ENCODE results near the gene UPF1. TPM values are rescaled to one million over a fixed set of nuclear protein-coding genes. Genes with fewer than 3 reads are reported as not detected.

The UPF1 gene
- total RNA-seq, 3 donors from 2014 or later (not counting 1 experiment from before 2014, with no cell fraction given) = 123 to 140 (median 138) TPM

- no peaks in the 10 kb centered on the region for H3K36me3 Mint-ChIP-seq
- TF ChIP-seq, protein P1, sequence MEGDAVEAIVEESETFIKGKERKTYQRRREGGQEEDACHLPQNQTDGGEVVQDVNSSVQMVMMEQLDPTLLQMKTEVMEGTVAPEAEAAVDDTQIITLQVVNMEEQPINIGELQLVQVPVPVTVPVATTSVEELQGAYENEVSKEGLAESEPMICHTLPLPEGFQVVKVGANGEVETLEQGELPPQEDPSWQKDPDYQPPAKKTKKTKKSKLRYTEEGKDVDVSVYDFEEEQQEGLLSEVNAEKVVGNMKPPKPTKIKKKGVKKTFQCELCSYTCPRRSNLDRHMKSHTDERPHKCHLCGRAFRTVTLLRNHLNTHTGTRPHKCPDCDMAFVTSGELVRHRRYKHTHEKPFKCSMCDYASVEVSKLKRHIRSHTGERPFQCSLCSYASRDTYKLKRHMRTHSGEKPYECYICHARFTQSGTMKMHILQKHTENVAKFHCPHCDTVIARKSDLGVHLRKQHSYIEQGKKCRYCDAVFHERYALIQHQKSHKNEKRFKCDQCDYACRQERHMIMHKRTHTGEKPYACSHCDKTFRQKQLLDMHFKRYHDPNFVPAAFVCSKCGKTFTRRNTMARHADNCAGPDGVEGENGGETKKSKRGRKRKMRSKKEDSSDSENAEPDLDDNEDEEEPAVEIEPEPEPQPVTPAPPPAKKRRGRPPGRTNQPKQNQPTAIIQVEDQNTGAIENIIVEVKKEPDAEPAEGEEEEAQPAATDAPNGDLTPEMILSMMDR (IDR thresholded peaks at IDR 0.05) = no peak
- WGBS (ENCODE audit: insufficient coverage) = 96% methylated on average over 17 of the region's 17 CpGs
- DNase-seq (no peak), ATAC-seq (peak in 1 of 3 donors; percentile 3)
- Histone ChIP-seq H3K36me3 (ENCODE audit: control insufficient read depth, insufficient read depth, low read length) (peaks cover 88% of the 10 kb centered on the region), H3K27ac (ENCODE audit: low read length) (no peak overlapping the region), H3K9me3 (ENCODE audit: control insufficient read depth, insufficient read depth, low read length) (no peaks in the 10 kb centered on the region), H3K4me3 (ENCODE audit: low read length) (no peak overlapping the region), H3K4me1 (ENCODE audit: control insufficient read depth, insufficient read depth, low read length) (peaks cover 10% of the 10 kb centered on the region), H3K27me3 (ENCODE audit: control insufficient read depth, insufficient read depth, low read length) (no peaks in the 10 kb centered on the region)
- no peaks in the 10 kb centered on the region for H3K9me3 Mint-ChIP-seq
- peaks cover 0 to 8% of the 10 kb centered on the region in 2 donors for H3K4me1 Mint-ChIP-seq
- H3K27ac Mint-ChIP-seq = peak overlapping the region in 1 of 2 donors; percentile 51
- no peaks in the 10 kb centered on the region for H3K27me3 Mint-ChIP-seq (ENCODE audit: low read depth in 2 of 2)
- intact Hi-C loops (cut with micrococcal nuclease) = no loop called here
- H3K4me3 Mint-ChIP-seq = no peak overlapping the region
Observed at GRCh38 chr19:18860725-18861124, 29.0 kb downstream of the UPF1 start.

DNA sequence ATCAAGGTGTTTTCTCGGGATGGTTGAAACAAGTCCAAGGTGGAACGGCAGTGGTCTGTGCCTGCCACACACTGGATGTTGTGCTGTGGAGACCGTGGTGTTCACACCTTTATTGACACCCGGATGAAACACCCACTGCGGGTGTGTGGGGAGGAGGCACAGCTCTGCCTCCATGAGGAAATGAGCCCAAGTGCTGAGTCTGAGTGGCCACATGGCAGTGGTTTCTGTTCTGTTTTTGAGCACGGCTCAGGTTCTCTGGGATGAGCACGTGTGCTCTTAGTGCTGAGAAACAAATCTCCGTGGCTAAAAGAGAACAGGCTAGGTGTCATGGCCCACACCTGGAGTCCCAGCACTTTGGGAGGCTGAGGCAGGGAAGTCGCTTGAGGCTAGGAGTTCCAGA, 29.5 kb downstream of the UPF1 start:
- intact Hi-C loops (cut with micrococcal nuclease) = no loop called here
- TF ChIP-seq, protein P1 (IDR thresholded peaks at IDR 0.05) = no peak
- Mint-ChIP-seq H3K4me3 (no peak overlapping the region), H3K27me3 (ENCODE audit: low read depth in 2 of 2) (no peaks in the 10 kb centered on the region), H3K9me3 (no peaks in the 10 kb centered on the region), H3K27ac (peak overlapping the region in 1 of 2 donors; percentile 51), H3K4me1 (peaks cover 0 to 8% of the 10 kb centered on the region in 2 donors), H3K36me3 (no peaks in the 10 kb centered on the region)
- Histone ChIP-seq H3K27me3 (ENCODE audit: control insufficient read depth, insufficient read depth, low read length) (no peaks in the 10 kb centered on the region), H3K27ac (ENCODE audit: low read length) (no peak overlapping the region), H3K4me1 (ENCODE audit: control insufficient read depth, insufficient read depth, low read length) (peaks cover 10% of the 10 kb centered on the region), H3K36me3 (ENCODE audit: control insufficient read depth, insufficient read depth, low read length) (peaks cover 88% of the 10 kb centered on the region), H3K9me3 (ENCODE audit: control insufficient read depth, insufficient read depth, low read length) (no peaks in the 10 kb centered on the region), H3K4me3 (ENCODE audit: low read length) (no peak overlapping the region)
- 51% methylated on average over 9 of the region's 9 CpGs for WGBS (ENCODE audit: insufficient coverage)
- peak in 2 of 3 donors; percentile 33 for ATAC-seq
- DNase-seq = peak in 1 of 2 donors; percentile 35

DNA sequence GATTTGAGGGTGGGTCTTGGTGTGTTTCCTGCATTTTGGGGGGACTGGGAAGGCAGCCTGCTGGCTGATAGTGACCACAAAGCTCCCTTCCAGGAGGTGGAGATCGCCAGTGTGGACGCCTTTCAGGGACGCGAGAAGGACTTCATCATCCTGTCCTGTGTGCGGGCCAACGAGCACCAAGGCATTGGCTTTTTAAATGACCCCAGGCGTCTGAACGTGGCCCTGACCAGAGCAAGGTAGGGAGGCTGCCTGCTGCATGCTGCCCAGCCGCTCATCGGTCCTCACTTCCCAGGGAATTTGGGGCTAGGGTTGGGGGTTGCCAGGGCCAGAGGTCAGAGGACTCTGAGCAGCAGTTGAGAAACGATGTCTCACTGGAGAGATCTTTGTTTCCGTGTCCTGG, 30.2 kb downstream of the UPF1 start:
- Mint-ChIP-seq H3K9me3 (no peaks in the 10 kb centered on the region), H3K4me3 (no peak overlapping the region), H3K27me3 (ENCODE audit: low read depth in 2 of 2) (no peaks in the 10 kb centered on the region), H3K36me3 (no peaks in the 10 kb centered on the region), H3K27ac (no peak overlapping the region), H3K4me1 (peaks cover 0 to 11% of the 10 kb centered on the region in 2 donors)
- intact Hi-C loops (cut with micrococcal nuclease) = no loop called here
- no peak overlapping the region for H3K4me3 ChIP-seq (ENCODE audit: low read length)
- peaks cover 87% of the 10 kb centered on the region for H3K36me3 ChIP-seq (ENCODE audit: control insufficient read depth, insufficient read depth, low read length)
- H3K9me3 ChIP-seq (ENCODE audit: control insufficient read depth, insufficient read depth, low read length) = no peaks in the 10 kb centered on the region
- ATAC-seq (no peak), DNase-seq (no peak)
- 99% methylated on average over 12 of the region's 12 CpGs for WGBS (ENCODE audit: insufficient coverage)
- H3K27ac ChIP-seq (ENCODE audit: low read length) = no peak overlapping the region
- peaks cover 10% of the 10 kb centered on the region for H3K4me1 ChIP-seq (ENCODE audit: control insufficient read depth, insufficient read depth, low read length)
- TF ChIP-seq, protein P1 (IDR thresholded peaks at IDR 0.05) = no peak
- H3K27me3 ChIP-seq (ENCODE audit: control insufficient read depth, insufficient read depth, low read length) = no peaks in the 10 kb centered on the region
